ENCODE results near the gene SPATS2.
"Not testable (repeated sequence)": the region's sequence is repeated elsewhere in the genome, so short reads cannot be mapped to it uniquely, and the experiment has no call there.

The SPATS2 gene

DNA sequence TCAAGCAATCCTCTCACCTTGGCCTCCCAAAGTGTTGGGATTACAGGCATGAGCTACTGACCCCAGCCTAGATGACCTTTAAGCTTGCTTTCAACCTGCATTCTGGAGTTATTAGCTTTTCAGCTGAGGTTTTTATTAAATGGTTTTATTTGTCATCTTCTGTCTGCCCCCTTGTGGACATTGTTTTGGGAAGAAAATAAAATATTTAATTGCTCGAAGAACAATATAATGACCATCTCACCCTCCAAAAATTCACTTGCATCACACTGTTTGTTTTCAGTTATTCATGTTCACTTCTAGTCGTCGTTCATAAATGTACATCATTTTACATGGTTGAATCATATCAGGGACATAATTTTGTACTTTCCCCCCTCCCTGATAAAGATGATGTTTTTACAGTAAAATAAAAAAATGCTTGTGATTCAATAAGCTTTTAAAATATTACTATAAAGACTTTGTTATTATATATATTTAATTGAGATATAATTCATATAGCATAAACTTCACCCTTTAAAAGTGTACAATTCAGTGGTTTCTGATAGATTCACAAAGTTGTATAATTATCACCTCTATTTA, 10.1 kb upstream of the SPATS2 start:
- peak; percentile 72 for DNase-seq

DNA sequence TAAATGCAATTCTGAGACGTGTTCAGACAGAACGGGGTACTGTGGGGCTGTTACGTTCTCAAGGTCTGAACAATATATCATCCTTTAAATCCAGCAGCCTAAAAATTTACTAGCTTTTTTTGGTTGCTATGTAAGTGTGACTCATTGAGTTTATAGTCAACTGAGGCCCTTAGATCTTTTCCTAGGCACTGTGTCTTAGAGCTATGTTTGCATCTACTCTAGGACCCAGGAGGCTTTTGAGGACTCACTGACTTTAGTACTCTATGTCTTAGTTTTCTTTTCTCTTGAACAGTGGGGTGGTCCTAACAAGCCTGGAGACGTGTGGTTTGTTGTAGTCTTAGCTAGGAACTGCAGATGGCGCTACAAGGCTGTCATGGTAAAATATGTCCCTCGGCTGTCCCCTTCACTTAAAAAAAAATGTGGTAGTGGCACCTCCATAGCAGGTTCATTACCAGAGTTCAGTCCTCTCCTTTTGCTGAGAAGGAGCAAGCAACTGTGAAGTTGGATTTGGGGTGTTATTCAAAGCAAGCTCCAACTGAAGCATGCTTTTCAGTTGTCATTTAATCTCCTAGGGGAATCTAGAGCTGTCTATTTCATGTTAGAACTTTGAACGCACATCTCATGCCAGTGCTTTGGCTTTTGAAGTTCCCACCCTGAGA, 8.7 kb upstream of the SPATS2 start:
- peak; percentile 72 for DNase-seq

DNA sequence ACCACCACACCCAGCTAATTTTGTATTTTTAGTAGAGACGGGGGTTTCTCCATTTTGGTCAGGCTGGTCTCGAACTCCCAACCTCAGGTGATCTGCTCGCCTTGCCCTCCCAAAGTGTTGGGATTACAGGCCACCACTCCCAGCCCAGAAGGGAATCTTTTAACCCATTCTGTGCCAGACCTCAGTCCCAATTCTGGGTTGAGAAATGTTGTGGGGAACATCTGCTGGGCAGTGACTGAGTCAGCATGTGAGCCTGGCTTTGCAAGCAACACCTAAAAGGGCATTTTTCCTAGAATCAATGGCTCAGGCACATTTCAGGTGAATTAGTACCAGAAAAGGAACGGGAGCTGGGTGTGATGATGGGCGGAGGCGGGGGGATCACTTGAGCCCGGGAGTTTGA, 7.6 kb upstream of the SPATS2 start:
- no peak for DNase-seq

DNA sequence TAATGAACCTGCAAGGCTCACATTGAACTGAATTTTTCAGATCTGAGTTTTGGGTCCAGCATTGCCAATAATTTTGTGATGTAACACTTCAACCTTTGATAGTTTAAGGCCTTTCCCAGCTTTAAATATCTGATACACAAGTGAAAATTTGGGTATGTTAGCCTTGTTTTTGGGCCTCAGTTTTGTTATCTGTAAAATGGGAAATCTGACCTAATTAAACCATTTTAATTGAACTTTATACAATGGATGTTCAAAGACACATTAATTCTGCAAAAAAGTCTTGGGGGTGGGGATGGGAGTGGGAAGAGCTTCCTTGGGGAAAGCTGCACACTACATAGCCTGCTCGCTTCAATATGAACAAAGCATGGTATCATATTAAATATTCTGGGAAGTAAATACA, 5.2 kb upstream of the SPATS2 start:
- DNase-seq = no peak

DNA sequence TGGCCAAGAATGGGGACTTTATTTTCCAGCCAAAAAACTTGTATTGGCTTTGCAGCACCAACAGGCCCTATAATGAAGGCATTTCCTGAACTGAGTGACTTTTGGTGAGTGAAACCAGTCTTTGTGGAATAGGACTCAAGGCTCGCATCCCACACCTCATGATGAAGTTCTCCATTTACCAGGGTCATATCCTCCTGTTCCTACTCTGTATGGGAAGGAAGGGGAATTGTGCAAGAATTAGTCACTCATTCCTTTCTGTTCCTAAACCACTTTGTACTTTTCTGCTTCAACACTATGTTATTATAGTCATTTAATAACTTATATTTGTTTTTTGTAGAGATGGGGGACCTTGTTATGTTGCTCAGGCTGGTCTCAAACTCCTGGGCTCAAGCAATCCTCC, 2.3 kb upstream of the SPATS2 start:
- DNase-seq = peak; percentile 79

DNA sequence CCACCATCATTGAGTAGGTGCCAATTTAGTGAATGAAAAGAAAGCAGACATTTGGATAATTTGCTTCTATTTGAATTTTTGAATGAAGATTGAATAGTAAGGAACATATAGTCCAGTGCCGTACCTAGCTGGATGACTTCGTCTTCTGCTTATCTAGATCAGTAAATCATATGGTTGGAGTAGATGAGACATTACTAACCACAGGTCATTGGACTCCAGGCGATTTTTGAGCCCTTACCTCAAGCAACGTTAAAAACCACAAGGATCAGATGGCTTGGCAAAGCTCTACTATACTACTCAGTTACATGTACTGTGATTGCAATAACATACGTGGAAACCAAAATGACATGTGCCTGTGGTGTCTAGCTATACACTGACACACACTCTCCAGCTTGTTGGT, 1.7 kb upstream of the SPATS2 start:
- DNase-seq = peak; percentile 72

DNA sequence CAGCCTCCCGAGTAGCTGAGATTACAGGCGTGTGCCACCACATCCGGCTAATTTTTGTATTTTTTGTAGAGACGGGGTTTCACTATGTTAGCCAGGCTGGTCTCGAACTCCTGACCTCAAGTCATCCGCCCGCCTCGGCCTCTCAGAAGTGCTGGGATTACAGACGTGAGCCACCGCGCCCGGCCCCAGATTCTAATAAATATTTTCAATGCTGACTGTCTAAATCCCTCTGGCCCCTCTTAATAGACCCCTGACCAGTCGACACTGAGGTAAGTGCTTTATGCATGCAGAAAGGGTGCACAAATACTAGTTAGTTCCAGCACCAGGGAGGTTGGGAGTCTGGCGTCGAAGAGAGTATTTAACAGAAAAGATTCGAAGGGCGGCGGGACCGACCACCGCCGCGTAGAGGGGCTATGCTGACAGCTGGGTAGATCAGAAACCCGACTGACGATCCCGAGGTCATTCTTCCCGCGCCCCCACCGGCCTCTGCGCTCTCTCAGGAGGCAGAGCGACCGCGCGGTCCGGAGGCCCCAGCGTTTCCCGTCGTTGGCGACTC, 1.1 kb upstream of the SPATS2 start:
- peak; percentile 10 for DNase-seq

DNA sequence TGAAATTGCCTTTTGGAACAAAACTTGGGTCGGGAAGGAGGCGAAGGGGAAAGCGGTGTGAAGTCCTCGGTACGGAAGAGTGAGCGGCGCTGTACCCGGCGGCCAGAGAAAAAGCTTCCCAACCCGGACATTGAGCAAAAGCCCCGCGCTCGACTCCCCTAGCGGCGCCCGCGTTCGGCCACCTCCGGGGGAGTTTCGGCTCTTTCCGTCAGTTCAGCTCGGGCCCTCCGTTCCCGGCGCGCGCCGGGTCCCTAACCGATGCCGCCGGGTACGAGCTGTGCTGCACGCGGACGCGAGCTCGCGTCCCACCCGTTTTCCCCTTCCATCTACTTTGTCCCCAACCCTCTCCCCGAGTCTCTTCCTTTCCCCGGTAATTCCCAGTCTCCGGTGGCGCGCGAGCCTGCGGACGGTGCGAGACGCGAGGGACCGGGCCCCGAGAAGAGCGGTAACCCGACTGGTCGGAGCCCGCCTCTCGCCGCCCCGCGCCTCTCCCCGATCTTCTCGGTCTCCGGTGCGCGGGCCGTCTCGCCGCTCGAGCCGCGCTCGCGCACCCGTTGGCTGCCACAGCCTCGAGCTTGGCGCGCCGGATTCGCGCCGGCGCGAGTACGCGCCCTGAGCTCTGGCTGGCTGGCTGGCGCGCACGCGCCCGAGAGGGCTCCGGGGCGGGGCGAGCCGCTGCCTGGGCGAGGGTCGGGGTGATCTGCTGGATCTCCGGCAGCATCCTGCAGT, 446 bp upstream of the SPATS2 start:
- DNase-seq = peak; percentile 96

DNA sequence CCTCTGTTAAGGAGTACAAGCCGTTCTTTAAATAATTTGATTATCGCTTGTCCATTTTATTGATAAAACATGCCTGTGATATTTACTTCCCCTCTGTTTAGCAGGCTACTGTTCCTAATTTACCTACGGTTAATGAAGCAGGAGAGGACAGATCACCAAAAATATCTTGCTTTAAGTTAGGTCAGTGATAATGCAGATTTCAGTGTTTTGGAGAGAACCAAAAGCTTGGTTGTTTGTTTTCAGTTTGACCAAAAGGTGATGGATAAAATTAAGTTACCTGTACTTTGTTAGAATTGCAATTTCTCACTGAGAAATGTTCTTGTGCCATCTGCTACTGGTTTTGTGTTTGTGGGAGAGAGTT, 958 bp downstream of the SPATS2 start:
- no peak for DNase-seq

DNA sequence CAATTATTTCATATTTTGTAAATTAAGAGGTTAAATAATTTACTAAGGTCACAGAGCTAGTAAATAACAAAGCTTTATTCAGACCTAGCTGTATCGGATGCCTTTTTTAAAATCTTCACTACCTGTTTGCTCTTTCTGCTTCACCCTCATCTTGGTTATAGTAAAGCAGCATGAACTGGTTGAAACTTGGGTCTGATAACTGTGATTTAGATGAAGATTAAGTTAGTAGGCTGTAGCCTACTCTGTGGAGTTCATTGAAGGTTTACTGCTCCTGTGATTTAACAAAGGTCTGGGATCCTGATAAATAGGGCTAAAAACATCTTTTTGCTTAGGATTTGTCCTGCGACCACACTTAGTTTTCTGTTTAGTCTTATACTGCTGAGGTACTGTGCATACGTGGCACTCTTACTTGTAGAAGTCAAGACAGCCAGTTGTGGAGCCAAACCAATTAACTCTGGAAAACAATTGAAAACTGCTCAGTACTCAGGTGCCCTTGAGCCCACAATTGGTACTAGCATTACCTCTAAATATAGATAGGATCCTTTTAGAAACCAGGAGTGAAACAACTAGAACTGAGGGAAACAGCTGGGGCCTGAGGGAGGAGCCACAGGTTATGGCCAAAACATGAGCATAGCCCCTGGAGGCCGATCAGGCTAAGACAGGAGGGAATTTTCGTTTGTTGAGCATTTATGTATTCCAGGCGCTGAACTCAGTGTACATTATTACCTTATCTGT, 2.3 kb downstream of the SPATS2 start:
- peak; percentile 53 for DNase-seq

DNA sequence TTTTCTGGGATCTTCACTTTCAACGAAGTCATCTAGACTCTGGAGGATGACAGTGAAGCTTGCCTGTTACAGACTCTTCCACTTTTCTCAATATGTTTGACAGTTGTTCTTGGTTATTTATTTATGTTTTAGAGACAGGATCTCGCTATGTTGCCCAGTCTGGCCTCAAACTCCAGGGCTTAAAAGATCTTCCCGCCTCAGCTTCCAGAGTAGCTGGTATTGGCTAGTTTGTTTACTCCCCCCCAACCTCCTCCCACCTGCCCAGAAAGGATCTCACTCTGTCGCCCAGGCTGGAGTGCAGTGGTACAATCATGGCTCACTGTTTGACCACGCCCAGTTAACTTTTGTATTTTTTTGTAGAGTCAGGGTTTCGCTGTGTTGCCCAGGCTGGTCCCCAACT, 3.3 kb downstream of the SPATS2 start:
- DNase-seq = no peak

DNA sequence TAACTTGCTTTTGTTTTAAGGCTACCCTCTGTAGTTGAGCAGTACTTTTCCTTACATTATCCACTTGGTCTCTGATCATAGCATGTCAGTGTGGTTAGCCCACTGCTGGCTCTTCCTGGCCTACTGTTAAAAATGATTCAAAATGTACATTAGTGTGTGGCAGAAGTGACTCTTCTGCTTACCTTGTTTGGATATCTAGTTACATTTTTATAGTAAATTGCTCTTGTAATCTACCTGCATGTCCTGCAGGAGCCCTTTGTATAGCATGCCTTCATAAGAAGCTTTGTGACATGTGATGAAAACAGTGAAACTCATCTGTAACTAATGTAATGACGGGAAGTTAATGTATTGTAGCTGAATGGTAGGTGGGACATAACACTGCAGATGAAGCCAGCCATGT, 8.1 kb downstream of the SPATS2 start:
- DNase-seq = no peak

DNA sequence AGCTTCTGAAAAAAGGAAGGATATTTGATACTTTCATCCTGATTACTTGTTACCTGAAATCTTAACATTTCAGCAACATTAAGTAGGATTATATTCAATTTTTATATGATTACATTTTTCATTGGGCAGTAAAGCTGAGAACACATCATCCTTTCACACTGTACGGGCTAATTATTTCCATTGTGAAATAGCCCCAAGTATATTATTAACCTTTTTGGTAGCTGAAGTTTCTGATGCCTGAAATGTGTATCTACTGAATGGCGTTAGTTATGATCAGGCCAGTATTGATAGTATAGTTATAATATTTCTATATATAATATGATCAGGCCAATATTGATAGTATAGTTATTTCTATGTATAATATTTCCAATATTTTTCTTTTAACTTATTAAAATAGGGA, 10.1 kb downstream of the SPATS2 start:
- DNase-seq = no peak

DNA sequence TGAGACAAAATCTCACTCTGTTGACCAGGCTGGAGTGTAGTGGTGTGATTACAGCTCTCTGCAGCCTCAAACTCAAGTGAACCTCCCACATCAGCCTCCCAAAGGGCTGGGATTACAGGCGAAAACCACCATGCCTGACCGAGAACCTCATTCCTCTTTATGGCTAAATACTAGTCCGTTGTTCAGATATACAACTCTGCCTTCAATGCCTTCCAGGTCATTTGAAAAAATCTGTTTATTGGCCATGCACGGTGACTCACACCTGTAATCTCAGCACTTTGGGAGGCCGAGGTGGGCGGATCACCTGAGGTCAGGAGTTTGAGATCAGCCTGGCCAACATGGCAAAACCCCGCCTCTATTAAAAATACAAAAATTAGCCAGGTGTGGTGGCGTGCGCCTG, 12.9 kb downstream of the SPATS2 start:
- DNase-seq = not testable (repeated sequence)

DNA sequence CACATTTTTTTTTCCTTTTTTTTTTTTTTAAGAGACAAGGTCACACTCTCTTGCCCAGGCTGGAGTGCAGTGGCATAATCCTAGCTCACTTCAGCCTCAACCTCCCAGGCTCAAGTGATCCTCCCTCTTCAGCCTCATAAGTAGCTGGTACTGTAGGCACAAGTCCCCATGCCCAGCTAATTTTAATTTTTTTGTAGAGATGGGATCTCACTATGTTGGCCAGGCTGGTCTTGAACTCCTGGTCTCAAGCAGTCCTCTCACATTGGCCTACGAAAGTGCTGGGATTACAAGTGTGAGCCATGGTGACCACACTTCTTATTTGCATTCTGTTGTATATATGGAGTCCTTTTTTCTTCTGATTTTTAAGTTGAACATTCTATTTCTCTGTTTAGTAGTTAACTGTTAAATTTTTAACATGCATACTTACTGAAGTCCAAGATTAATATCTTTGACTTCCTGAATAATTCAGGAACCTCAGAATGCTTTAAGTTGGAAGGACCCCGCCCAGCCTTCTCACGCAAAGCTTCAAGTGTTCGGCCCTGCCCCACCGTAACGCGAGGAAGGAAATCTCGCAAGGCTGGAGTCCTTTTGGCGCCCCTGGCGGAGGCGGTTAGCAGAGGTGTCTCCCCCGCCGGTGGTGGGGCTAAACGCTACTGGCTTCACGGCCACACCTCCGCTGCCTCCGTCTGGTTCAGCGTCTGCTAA, 21.6 kb downstream of the SPATS2 start:
- no peak for DNase-seq

DNA sequence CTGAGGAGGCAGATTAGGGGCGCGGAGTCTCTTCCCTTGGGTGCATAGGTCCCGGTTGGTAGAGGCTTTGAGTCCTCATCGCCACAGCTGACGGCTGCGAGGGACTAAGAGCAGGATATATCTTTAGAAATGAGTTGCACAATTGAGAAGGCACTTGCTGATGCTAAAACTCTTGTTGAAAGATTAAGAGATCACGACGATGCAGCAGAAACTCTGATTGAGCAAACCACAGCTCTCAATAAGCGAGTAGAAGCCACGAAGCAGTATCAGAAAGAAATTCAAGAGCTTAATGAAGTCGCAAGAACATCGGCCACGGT, 22.1 kb downstream of the SPATS2 start:
- no peak for DNase-seq

DNA sequence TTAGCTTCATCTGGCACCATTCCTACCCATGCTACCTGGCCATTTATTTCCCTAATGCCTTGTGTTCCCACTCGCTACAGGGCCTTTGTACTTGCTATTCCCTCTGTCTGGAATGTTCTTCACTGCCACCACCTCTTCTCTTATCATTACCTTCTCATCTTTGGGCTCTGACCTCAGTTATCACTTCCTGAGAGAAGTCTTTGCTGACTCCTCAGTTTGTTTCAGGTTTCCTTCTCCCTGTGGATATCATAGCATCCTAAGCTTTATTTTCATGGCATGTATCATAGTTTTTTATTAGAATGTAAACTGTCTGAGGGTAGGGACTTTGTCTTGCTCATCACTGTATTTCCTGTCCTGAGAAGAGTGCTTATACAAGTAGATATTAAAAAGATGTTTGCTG, 29.7 kb downstream of the SPATS2 start:
- no peak for DNase-seq

DNA sequence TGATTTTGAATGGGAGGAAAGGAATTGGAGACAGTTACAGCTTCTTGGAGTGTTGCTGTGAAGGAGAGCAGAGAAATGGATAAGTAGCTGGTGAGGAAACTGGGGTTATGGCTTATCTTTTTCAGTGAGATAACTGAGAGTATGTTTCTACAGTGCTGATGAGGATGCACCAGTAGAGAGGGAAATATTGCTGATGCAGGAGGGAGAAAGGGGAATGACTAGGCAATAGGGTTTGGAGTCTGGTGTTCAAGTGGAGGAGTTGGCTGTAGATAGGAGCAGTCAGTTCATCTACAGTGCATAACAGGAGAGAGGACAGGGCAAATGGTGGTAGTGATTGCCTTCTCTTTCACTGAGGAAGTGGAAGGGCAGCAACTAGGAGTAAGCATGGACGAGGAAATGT, 33.0 kb downstream of the SPATS2 start:
- no peak for DNase-seq

DNA sequence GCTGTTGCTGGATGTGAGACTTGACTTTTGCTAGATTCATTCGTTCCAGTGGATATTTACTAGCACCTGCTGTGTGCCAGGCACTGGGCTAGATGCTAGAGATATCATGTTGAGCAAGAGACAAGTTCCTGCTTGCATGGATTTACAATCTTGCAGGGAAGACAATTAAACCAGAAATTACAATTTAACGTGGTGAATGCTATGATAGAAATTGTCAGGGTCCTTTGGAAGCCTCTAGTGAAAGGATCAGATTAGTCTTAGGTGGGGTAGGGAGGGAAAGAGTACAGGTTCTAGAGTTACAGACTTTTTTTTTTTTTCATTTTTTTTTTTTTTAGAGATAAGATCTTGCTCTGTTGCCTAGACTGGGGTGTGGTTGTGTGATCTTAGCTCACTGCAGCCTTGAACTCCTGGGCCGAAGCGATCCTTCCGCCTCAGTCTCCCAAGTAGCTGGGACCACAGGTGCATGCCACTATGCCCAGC, 36.7 kb downstream of the SPATS2 start:
- no peak for DNase-seq

DNA sequence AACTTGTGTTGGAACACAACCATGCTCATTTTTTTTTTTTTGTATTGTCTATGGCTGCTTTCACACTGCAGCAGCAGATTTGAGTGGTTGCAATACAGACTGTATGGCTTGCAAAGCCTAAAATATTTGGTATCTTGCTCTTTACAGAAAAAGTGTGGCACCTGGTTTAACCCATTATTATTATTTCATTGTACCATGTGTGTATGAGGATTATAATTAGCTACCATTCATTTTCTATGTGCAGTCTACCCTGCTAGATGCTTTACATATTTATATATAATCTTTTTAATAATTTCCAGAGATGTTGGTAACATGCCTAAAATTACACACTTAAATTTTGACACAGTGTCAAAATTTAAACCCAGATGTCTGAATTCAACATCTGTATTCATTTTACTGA, 37.7 kb downstream of the SPATS2 start:
- no peak for DNase-seq

DNA sequence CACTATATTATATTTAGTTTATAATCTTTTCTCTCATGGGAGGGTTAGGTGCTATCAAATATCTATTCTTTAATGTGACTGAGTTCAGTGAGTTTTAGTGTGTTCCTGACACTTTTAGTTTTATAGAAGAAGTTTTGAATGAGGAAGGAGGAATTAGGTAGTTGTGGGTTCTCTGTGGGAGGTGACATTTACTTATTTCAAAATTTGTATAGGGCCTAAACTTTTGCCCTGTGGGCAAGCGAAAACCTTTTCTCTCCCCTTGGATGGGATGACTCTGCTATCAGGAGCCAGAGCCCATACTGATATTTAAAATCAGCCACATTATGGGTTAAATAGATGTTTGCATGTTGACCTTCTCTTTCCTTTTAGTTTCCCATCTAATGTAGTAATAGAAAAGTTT, 43.6 kb downstream of the SPATS2 start:
- DNase-seq = no peak

DNA sequence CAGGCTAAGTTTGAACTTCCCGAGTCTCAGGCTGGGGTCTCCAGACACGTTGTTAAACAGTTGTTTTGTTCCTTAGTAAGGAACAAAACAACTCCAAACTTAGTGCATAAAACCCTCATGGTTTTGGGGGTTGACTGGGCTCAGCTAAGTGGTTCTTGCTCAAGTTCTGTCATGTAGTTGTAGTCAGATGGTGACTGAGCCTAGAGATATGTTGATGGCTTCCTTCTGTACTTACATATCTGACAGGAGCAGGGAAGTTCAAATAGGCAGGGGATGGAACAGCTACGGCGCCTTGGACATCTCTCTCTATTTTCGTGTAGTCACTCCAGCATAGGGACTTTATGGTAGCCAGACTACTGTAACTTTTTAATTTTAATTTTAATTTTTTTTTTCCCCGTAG, 45.7 kb downstream of the SPATS2 start:
- peak; percentile 11 for DNase-seq

DNA sequence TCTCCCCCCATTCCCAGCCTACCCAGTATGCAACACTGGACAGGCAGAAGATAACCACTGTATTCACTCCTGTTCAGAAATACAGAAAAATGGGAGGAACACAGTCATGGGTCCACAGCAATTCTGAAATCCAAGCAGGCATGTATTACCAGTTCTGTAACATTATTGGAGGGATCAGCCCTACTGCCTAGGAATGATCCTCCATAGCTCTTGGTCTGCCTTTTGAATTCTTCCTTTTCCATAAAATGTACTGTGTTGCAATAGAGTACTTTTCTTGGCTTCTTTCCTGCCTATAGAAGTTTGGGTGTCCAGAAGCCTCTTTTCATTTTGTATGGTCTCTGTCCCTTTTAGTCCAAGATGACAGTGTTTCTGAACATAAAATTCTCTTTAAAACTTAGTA, 46.5 kb downstream of the SPATS2 start:
- DNase-seq = peak; percentile 26
